ENCODE measurements around the gene ZNF543.

- TF ChIP-seq MAX (IDR thresholded peaks at IDR 0.05; ENCODE audit: low read depth) = no peak
- no peak for TF ChIP-seq CHD2 (IDR thresholded peaks at IDR 0.05; ENCODE audit: low read length, partially characterized antibody)
- no peak for TF ChIP-seq CTCF (IDR thresholded peaks at IDR 0.05)
Measured at GRCh38 chr19:57338877-57339276, 18.6 kb downstream of the ZNF543 start.

Data from SK-N-SH (cell line).